SJSA1 (cell line): Measurements from ENCODE around the gene NAXD. TPM values are rescaled to one million over a fixed set of nuclear protein-coding genes. Genes with fewer than 3 reads are reported as not detected.

ENCODE experiments used
- DNase-seq, 2 experiments: peaks; one replicate each; pipeline ENCODE4 v3.0.0-alpha.2; 2015 to 2020; ENCODE audit warnings: low spot score in 2 of 2, low read depth in 1 of 2
- H3K27ac ChIP-seq: fragments of 250-450 bp; sonication (Bioruptor Pico); 2 replicates; pipeline ENCODE4 v1.5.1; 2020; ENCODE audit warnings: mild to moderate bottlenecking, moderate library complexity
- H3K27me3 ChIP-seq: fragments of 250-450 bp; sonication (Bioruptor Pico); replicated peaks from 2 replicates; pipeline ENCODE4 v1.5.1; 2020; ENCODE audit warnings: mild to moderate bottlenecking, moderate library complexity
- H3K36me3 ChIP-seq: fragments of 250-450 bp; sonication (Bioruptor Pico); 2 replicates; pipeline ENCODE4 v1.5.1; 2020; ENCODE audit warnings: mild to moderate bottlenecking
- H3K4me1 ChIP-seq: fragments of 250-450 bp; sonication (Bioruptor Pico); replicated peaks from 2 replicates; pipeline ENCODE4 v1.6.1; 2021; ENCODE audit warnings: mild to moderate bottlenecking
- H3K4me3 ChIP-seq: fragments of 250-450 bp; sonication (Bioruptor Pico); 2 replicates; pipeline ENCODE4 v1.5.1; 2020; ENCODE audit warnings: mild to moderate bottlenecking
- H3K9me3 ChIP-seq: fragments of 250-450 bp; sonication (Bioruptor Pico); replicated peaks from 2 replicates; pipeline ENCODE4 v1.5.1; 2020; ENCODE audit warnings: mild to moderate bottlenecking
- total RNA-seq: library from RNA; depleted of rRNA; stranded (reverse); fragments of >200 nt; shearing (Covaris generic); gene quantifications from 2 replicates; pipeline ENCODE4 v1.2.3, GENCODE V29; 2014

NAXD gene
- total RNA-seq, 1 experiment from 2014 or later = 108 TPM

DNA sequence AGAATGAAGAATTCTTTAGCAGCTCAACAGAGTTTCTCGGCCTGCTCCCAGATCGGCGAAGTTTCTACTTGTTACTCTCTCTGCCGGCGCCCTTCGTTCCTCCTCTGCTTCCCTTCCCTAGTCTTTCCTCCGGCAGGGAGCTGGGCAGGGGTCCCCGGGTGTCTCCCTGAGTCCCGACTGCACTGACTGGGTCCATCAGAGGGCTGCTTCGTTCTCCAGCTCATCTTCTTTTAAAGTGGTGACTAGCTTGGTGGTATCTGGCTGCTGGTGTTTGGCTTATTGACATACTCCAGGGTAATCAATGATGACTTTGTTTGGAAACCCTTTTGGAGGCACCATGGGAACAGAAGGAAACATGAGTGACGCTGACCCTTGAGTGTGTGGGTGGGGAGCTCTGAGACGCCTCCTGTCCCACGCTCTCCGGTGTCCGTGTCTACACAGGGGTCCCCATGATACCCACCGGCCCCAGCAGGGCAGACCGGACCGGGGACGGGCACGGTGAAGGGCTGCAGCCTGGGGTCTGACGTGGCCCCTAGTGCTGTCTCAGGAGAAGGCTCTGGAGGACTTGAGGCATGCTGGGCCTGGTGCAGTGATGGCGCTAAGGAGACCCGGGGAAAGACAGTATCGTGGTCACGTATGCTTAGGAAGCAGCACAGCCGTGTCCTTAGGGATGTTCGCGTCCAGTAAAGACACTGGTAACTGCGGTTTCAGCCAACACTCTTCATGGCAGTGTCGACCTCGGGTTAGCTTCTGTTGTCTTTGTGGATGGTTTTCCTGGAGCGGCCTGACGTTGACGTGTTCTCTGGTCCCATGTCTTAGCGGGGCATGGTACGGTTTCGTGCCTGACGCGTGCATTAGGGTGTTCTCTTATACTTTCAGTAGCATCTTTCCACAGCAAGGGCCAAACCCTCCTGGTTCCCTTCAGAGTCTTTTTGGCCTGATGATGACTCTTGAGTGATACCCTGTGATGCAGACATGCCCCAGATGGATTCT lies 23.8 kb downstream of the NAXD start:
- H3K27ac ChIP-seq = no peak overlapping the region
- DNase-seq = peak in 1 of 2 experiments; percentile 76
- peaks cover 12% of the 10 kb centered on the region for H3K4me1 ChIP-seq
- no peaks in the 10 kb centered on the region for H3K9me3 ChIP-seq
- H3K36me3 ChIP-seq = peaks cover 100% of the 10 kb centered on the region
- no peak overlapping the region for H3K4me3 ChIP-seq
- H3K27me3 ChIP-seq = no peaks in the 10 kb centered on the region

DNA sequence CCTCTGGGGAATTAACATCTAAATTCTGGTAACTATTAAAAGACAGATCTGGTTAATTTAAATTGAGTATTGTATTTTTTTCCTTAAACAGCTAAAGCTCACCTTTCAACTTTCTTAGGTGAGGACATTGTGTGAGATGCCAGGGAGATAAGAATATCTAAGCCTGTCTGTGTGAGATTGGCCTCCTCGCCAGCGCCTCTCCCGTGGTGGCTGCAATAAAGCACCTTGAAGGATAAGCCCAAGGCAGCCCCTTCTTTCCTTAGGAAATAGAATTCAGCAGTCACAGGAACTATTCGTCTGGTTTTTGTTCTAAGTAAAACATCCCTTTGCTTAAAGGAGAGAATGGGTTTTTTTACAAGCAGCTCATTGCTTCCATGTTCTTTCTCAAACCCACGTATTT lies 24.6 kb downstream of the NAXD start:
- Histone ChIP-seq H3K4me1 (peaks cover 8% of the 10 kb centered on the region), H3K27ac (no peak overlapping the region), H3K27me3 (no peaks in the 10 kb centered on the region), H3K36me3 (peaks cover 100% of the 10 kb centered on the region), H3K9me3 (no peaks in the 10 kb centered on the region), H3K4me3 (no peak overlapping the region)
- no peak for DNase-seq

DNA sequence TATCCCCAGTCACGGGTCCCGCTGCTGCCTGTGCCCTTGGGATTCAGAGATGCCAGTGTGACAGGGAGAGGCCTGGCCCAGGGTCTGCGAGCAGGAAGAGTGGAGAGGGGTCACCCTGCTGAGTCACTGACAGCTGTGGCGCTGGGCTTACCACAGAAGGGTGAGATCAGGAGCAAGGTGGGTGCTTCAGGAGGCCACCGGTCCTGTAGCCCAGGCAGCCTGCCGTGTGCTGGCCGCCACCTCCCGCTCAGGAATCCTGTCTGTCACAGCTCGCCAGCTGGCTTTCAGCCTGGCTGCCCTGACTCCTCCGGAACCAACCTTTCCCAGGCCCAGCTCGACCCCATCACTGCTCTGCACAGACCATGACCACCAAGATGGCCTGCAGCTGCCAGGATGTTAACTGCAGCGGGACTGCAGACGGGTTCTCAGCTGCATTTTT lies 25.3 kb downstream of the NAXD start:
- peaks cover 7% of the 10 kb centered on the region for H3K4me1 ChIP-seq
- DNase-seq = peak in 1 of 2 experiments; percentile 47
- H3K4me3 ChIP-seq = no peak overlapping the region
- H3K27ac ChIP-seq = no peak overlapping the region
- H3K9me3 ChIP-seq = no peaks in the 10 kb centered on the region
- no peaks in the 10 kb centered on the region for H3K27me3 ChIP-seq
- peaks cover 100% of the 10 kb centered on the region for H3K36me3 ChIP-seq

DNA sequence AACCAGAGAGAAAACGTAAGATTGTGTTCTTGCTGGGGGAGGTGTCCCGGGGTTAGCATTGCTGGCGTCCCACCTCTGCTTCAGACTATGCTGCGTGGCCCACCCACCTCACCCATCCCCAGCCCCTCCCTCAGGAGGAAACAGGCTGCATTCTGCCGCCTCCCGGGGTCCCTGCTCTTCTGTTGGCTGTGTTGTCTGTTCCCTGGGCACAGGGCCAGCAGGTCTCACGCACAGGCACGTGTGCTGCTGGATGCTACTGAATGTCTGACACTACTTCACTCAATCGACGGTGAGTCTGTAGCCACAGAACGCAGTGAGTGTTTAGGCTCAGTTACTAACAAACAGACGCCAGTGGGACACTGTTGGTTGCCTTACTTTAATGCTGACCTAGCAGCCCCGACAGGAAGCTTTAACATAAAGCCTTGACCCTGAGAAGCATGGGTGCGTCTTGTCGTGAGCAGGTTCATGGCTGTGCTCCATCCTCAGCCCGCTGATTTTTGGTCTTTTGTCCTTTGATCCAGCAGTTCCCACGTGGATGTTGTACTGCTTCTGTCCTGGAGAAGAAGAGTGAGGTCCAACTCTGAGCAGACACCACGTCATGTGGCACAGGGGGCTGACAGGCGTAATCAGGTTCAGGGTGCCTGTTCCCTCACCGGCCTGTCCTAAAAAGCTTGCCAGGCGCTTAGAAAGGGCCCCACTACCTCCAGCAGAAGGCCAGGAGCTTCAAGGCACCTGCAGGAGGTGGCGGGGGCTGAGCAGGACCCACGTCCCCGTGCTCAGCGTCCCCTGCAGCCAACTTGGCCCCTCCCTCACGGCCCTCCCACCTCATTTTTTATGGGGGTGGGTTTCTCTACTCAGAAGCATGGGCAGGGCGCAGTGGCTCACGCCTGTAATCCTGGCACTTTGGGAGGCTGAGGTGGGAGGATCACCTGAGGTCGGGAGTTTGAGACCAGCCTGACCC lies 26.0 kb downstream of the NAXD start:
- peaks cover 7% of the 10 kb centered on the region for H3K4me1 ChIP-seq
- H3K27ac ChIP-seq = no peak overlapping the region
- no peaks in the 10 kb centered on the region for H3K9me3 ChIP-seq
- no peak for DNase-seq
- H3K4me3 ChIP-seq = no peak overlapping the region
- H3K36me3 ChIP-seq = peaks cover 100% of the 10 kb centered on the region
- H3K27me3 ChIP-seq = no peaks in the 10 kb centered on the region

DNA sequence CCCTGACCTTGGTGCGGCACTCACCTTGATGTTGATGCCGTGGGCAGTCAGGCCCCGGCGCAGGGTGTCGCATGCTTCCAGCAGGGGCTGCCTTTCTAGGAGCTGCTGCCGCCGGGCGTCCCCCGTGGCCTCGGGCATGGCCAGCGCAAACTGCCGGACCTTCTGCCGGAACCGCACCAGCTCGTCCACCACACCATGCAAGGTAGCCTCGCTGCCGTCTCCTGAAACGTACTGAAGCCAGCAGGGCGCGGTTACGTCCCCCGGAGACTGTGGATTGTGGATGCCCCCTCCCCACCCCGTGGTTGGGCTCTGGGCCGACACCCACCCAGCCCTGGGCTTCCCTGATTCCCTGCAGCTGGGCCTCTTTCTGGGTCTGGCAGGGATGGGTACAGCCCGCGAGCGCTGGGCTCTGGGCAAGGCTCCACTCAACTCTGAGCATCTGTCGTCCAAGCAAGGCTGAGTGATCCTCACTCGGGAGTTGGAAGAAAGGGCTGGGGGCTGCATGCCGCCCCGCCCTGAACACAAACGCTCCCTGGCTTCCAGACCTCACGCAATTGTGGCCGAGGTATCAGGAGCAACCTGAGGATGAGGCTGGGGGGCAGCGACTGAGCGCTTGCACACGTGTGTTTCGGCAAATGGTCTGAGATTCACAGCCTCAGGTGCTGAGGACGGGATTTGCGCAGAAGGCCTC lies 27.1 kb downstream of the NAXD start:
- Histone ChIP-seq H3K27ac (no peak overlapping the region), H3K9me3 (no peaks in the 10 kb centered on the region), H3K27me3 (no peaks in the 10 kb centered on the region), H3K4me1 (peaks cover 7% of the 10 kb centered on the region), H3K36me3 (peaks cover 100% of the 10 kb centered on the region), H3K4me3 (no peak overlapping the region)
- peak in 1 of 2 experiments; percentile 77 for DNase-seq

DNA sequence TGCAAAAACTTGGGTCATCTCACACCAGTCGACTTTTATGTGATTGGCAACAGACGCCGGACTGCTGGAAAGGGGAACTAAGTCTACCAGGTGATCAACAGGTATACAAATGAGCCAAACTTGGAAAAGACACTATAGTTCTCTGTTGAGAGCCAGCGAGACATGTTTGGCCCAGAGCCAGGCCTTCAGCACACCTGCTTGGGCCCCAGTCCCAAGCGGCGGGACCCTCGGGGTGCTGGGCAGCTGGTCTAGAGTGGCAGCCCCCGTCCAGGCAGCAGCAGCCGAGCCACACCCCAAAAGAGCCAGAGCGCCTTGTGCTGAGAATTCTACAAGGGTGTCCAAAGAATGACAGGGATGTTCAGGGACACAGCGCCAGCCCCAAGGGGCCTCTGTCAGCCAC lies 28.0 kb downstream of the NAXD start:
- DNase-seq = peak in 1 of 2 experiments; percentile 74
- peaks cover 99% of the 10 kb centered on the region for H3K36me3 ChIP-seq
- no peaks in the 10 kb centered on the region for H3K27me3 ChIP-seq
- H3K9me3 ChIP-seq = no peaks in the 10 kb centered on the region
- peaks cover 7% of the 10 kb centered on the region for H3K4me1 ChIP-seq
- H3K4me3 ChIP-seq = no peak overlapping the region
- H3K27ac ChIP-seq = no peak overlapping the region

DNA sequence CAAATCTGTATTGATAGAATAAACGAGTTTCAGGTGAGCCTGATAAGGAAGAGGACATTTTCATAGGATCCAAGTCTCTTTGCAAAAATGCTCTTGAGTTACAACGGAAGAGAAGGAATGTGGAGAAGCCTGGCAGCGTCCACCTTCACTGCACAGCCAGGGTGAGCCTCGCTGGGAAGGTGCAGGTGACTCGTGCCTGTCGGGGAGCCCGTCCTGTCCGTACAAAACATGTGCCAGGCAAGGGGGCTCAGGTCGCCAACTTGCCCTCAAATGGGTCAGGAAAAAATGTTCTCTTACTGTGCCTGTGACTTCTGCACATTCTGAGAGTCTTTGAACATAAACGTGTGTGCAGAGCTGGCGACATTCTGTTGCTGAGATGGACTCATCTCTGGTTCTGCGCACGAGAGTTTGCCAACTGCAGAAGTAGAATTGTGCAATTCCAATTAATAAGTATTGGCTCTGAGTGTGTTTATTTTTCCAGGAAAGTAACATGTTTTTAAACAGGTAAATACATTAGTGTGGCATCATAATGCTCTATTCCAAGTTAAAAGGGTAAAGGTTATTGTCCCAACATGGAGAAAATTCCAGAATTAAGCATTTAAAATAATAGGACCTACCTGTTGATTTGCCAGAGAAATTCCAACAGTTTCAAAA lies 28.6 kb downstream of the NAXD start:
- H3K36me3 ChIP-seq = peaks cover 99% of the 10 kb centered on the region
- no peak overlapping the region for H3K27ac ChIP-seq
- no peak for DNase-seq
- no peak overlapping the region for H3K4me3 ChIP-seq
- no peaks in the 10 kb centered on the region for H3K27me3 ChIP-seq
- peaks cover 7% of the 10 kb centered on the region for H3K4me1 ChIP-seq
- H3K9me3 ChIP-seq = no peaks in the 10 kb centered on the region

DNA sequence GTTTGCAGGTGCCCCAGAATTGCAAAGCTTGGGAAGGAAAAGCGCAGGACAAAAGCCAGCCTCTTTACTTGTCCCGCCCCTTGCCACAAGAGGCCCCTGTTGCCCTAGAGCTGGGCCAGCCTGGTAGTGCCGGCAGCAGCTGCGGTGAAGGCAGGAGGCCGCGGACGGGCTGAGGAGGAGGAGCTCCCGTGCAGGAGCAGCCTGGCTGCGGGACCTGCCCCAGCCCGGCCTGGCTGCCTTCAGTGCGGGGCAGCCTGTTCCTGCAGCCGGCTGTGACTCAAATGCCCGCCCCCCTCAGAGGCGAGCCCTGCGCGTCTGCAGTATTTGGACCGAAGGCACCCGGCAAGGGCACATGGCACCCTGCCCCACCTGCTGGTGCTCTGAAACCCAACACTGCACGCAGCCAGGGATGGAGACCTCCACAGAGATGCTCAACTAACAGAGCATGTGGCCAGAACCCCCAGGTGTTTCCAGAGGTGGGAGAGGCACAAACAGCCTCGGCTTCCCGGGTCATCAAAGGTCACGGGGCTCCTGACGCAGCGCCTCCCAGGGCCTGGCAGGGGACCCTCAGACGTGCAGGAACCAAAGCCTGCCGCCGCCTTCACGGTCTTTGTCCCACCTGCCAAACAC lies 29.7 kb downstream of the NAXD start:
- DNase-seq = peak; percentile 74 to 91

DNA sequence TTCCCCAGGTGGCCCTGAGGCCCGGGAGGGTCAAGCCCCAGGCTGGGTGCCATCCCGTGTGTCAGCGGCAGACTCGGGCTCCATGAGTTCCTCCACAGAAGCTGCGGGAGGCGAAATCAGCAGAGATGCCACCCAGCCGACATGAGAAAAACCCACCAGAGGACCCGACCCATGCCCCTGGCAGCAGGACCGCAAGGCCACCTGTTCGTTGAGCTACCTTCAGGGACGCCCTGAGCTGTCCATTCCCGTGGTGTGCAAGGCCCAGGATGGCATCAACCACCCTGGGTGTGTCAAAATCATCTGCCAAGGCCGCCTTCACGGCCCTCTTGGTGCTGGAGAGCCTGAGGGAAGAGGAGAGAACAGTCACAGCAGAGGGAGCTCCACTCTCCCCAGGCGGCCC lies 30.4 kb downstream of the NAXD start:
- H3K27ac ChIP-seq = no peak overlapping the region
- H3K4me3 ChIP-seq = no peak overlapping the region
- peaks cover 97% of the 10 kb centered on the region for H3K36me3 ChIP-seq
- peak in 1 of 2 experiments; percentile 76 for DNase-seq
- no peaks in the 10 kb centered on the region for H3K27me3 ChIP-seq
- no peaks in the 10 kb centered on the region for H3K9me3 ChIP-seq
- peaks cover 7% of the 10 kb centered on the region for H3K4me1 ChIP-seq

More for the DNA sequence above, 29.7 kb downstream of the NAXD start:
- Histone ChIP-seq H3K9me3 (no peaks in the 10 kb centered on the region), H3K27ac (no peak overlapping the region), H3K36me3 (peaks cover 97% of the 10 kb centered on the region), H3K4me1 (peaks cover 7% of the 10 kb centered on the region), H3K27me3 (no peaks in the 10 kb centered on the region), H3K4me3 (no peak overlapping the region)

DNA sequence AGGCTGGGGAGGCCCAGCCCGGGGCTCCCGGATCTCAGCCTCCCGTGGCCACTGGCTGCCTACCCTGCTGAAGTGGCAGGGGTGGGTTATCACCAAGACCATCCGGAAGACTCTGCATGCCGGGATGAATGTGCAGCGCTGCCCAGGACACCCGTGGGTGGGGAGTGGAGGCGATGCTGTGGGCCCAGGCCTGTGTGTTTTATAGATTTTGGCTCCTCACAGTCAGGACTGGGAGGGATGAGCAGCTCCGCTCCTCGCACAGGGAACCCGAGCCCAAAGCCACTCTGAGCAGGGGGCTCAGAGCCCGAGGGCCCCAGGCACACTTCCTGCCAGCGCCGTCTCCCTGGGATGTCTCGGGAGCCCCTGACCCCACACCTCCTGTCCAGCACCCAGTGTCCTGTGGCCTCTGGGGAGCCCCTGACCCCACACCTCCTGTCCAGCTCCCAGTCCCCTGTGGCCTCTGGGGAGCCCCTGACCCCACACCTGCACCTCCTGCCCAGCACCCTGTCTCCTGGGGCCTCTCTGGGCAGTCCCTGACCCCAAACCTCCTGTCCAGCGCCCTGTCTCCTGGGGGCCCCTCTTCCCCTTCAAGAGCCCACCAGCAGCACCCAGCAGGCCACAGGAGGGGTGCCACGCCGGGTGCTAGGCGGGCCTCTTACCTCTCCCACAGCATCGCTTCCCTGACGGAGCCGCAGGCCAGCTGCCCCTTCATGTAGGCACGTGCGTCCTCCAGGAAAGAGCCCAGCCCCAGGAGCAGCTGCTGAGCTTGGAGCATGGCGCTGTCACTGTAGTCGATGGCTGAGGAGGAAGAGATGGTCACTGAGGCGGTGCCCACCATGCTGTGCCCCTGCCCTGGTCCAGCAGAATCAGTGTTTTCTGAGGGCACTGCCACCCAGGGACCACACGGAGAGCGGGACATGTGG lies 31.4 kb downstream of the NAXD start:
- H3K36me3 ChIP-seq = peaks cover 97% of the 10 kb centered on the region
- H3K27ac ChIP-seq = no peak overlapping the region
- H3K9me3 ChIP-seq = no peaks in the 10 kb centered on the region
- H3K4me1 ChIP-seq = peaks cover 7% of the 10 kb centered on the region
- H3K4me3 ChIP-seq = no peak overlapping the region
- no peaks in the 10 kb centered on the region for H3K27me3 ChIP-seq
- DNase-seq = peak in 1 of 2 experiments; percentile 77

DNA sequence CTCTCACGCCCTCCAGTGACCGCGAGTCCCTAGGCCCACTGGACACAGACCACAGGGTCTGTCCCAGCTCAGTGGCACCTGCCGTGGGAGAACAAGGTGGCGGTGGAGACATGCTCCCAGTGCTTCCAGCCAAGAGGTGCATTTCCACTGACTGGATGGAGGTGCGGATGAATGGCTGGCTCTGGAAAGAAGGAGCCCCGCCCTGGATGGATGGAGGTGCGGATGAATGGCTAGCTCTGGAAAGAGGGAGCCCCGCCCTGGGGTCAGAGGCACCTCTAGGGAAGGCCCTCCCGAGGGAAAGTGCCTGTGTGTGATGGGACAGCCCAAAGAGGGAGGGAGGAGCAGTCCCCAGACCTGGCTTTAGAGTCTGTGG lies 32.0 kb downstream of the NAXD start:
- Histone ChIP-seq H3K4me3 (no peak overlapping the region), H3K9me3 (no peaks in the 10 kb centered on the region), H3K4me1 (peaks cover 7% of the 10 kb centered on the region), H3K27me3 (no peaks in the 10 kb centered on the region), H3K27ac (no peak overlapping the region), H3K36me3 (peaks cover 97% of the 10 kb centered on the region)
- DNase-seq = peak in 1 of 2 experiments; percentile 77
